SU-DHL-6 (cell line): ENCODE results near the gene INPP4A.

Experiments used
- H2AFZ ChIP-seq: fragments of 200-600 bp; sonication (generic); 2 replicates; pipeline ENCODE4 v1.6.1; 2014; ENCODE audit warnings: low read depth, mild to moderate bottlenecking, moderate library complexity, mixed read lengths, antibody characterized with exemption, low read length; ENCODE audit not compliant: severe bottlenecking
- H3F3A ChIP-seq: fragments of 200-600 bp; shearing (Covaris generic); 2 replicates; pipeline ENCODE4 v1.6.0; 2016; ENCODE audit warnings: antibody characterized with exemption, mild to moderate bottlenecking; ENCODE audit not compliant: insufficient read depth
- H3K27ac ChIP-seq: fragments of 200-600 bp; sonication (generic); 2 replicates; pipeline ENCODE4 v1.5.1; 2016; ENCODE audit warnings: low read depth, mild to moderate bottlenecking, low read length, moderate library complexity, mixed read lengths
- H3K27me3 ChIP-seq: fragments of 200-600 bp; sonication (generic), shearing (Covaris generic); 2 replicates; pipeline ENCODE4 v1.6.0; 2014; ENCODE audit warnings: mild to moderate bottlenecking, low read length
- H3K36me3 ChIP-seq: fragments of 200-600 bp; sonication (generic); 2 replicates; pipeline ENCODE4 v1.6.1; 2014; ENCODE audit warnings: mild to moderate bottlenecking, low read length, mixed read lengths
- H3K4me2 ChIP-seq: fragments of 300-600, 200-600 bp; shearing (Covaris generic), sonication (generic); 2 replicates; pipeline ENCODE4 v1.6.0; 2014; ENCODE audit warnings: low read length, low read depth, mild to moderate bottlenecking; ENCODE audit not compliant: poor library complexity, severe bottlenecking
- H3K4me3 ChIP-seq: fragments of 200-600 bp; sonication (generic); 2 replicates; pipeline ENCODE4 v1.5.1; 2014; ENCODE audit warnings: antibody characterized with exemption, low read length, mild to moderate bottlenecking, mixed read lengths; ENCODE audit not compliant: insufficient read depth, poor library complexity, severe bottlenecking
- H3K79me2 ChIP-seq: fragments of 200-600 bp; sonication (generic); 2 replicates; pipeline ENCODE4 v1.6.1; 2014; ENCODE audit warnings: mild to moderate bottlenecking, low read length, moderate library complexity; ENCODE audit not compliant: insufficient read depth
- H3K9ac ChIP-seq: fragments of 200-600 bp; sonication (generic); 2 replicates; pipeline ENCODE4 v1.7.0; 2014; ENCODE audit warnings: mild to moderate bottlenecking, low read length
- H3K9me2 ChIP-seq: fragments of 200-600 bp; sonication (generic); replicated peaks from 2 replicates; pipeline ENCODE4 v1.6.1; 2014; ENCODE audit warnings: low read length; ENCODE audit not compliant: insufficient read depth
- H3K9me3 ChIP-seq: fragments of 200-600 bp; sonication (generic); 2 replicates; pipeline ENCODE4 v1.6.1; 2014; ENCODE audit warnings: low read length, mixed read lengths; ENCODE audit not compliant: insufficient read depth
- H4K20me1 ChIP-seq: fragments of 200-600 bp; sonication (generic); 2 replicates; pipeline ENCODE4 v1.6.1; 2014; ENCODE audit warnings: low read depth, mild to moderate bottlenecking, antibody characterized with exemption, low read length, moderate library complexity, mixed read lengths
- CTCF ChIP-seq: fragments of 200-600 bp; sonication (generic); IDR thresholded peaks from one replicate; pipeline ENCODE4 v1.5.1; 2017; ENCODE audit warnings: antibody characterized with exemption, mild to moderate bottlenecking, low read length, moderate library complexity; ENCODE audit not compliant: insufficient read depth, poor library complexity, severe bottlenecking
- EZH2phosphoT487 ChIP-seq: fragments of 200-600 bp; sonication (generic), shearing (Covaris generic); conservative IDR thresholded peaks from 2 replicates; pipeline ENCODE4 v1.6.1; 2018; ENCODE audit warnings: mild to moderate bottlenecking, antibody characterized with exemption, low read length, moderate library complexity, mixed read lengths

Gene INPP4A

GRCh38 chr2:98455494-98455976, 10.9 kb downstream of the INPP4A start:
- no peak overlapping the region for H3K9ac ChIP-seq

GRCh38 chr2:98457045-98457696, 12.5 kb downstream of the INPP4A start:
- Histone ChIP-seq H3K27me3 (no peaks in the 10 kb centered on the region), H3K4me3 (no peak overlapping the region), H3K27ac (no peak overlapping the region), H2AFZ (no peak overlapping the region), H4K20me1 (0 out of 2 replicates have a peak, but pooled peaks cover 3% of the 10 kb centered on the region), H3K4me2 (no peak overlapping the region), H3K79me2 (no peaks in the 10 kb centered on the region), H3K9ac (no peak overlapping the region), H3F3A (no peaks in the 10 kb centered on the region), H3K36me3 (no peaks in the 10 kb centered on the region), H3K9me3 (no peaks in the 10 kb centered on the region), H3K9me2 (no peaks in the 10 kb centered on the region)
- TF ChIP-seq EZH2phosphoT487 (no peak), CTCF (no peak)

More at GRCh38 chr2:98455494-98455976, 10.9 kb downstream of the INPP4A start:
- no peak overlapping the region for H3K4me3 ChIP-seq
- no peaks in the 10 kb centered on the region for H3K36me3 ChIP-seq
- no peaks in the 10 kb centered on the region for H3K79me2 ChIP-seq
- H3K9me3 ChIP-seq: no peaks in the 10 kb centered on the region
- no peak overlapping the region for H3K27ac ChIP-seq
- no peaks in the 10 kb centered on the region for H3K9me2 ChIP-seq
- H3K4me2 ChIP-seq: no peak overlapping the region
- TF ChIP-seq EZH2phosphoT487: no peak
- TF ChIP-seq CTCF: no peak
- no peaks in the 10 kb centered on the region for H3F3A ChIP-seq
- H2AFZ ChIP-seq: no peak overlapping the region
- 0 out of 2 replicates have a peak, but pooled peaks cover 3% of the 10 kb centered on the region for H4K20me1 ChIP-seq
- no peaks in the 10 kb centered on the region for H3K27me3 ChIP-seq

GRCh38 chr2:98458207-98458606, 13.5 kb downstream of the INPP4A start:
- Histone ChIP-seq H3F3A (no peaks in the 10 kb centered on the region), H3K27ac (no peak overlapping the region), H4K20me1 (0 out of 2 replicates have a peak, but pooled peaks cover 3% of the 10 kb centered on the region), H2AFZ (no peak overlapping the region), H3K4me2 (no peak overlapping the region), H3K9me3 (no peaks in the 10 kb centered on the region), H3K9ac (no peak overlapping the region), H3K9me2 (no peaks in the 10 kb centered on the region), H3K36me3 (no peaks in the 10 kb centered on the region), H3K79me2 (no peaks in the 10 kb centered on the region), H3K4me3 (no peak overlapping the region), H3K27me3 (no peaks in the 10 kb centered on the region)
- TF ChIP-seq CTCF: no peak
- no peak for TF ChIP-seq EZH2phosphoT487
